Measurements from ENCODE around the gene C20orf141.

C20orf141 gene

DNA sequence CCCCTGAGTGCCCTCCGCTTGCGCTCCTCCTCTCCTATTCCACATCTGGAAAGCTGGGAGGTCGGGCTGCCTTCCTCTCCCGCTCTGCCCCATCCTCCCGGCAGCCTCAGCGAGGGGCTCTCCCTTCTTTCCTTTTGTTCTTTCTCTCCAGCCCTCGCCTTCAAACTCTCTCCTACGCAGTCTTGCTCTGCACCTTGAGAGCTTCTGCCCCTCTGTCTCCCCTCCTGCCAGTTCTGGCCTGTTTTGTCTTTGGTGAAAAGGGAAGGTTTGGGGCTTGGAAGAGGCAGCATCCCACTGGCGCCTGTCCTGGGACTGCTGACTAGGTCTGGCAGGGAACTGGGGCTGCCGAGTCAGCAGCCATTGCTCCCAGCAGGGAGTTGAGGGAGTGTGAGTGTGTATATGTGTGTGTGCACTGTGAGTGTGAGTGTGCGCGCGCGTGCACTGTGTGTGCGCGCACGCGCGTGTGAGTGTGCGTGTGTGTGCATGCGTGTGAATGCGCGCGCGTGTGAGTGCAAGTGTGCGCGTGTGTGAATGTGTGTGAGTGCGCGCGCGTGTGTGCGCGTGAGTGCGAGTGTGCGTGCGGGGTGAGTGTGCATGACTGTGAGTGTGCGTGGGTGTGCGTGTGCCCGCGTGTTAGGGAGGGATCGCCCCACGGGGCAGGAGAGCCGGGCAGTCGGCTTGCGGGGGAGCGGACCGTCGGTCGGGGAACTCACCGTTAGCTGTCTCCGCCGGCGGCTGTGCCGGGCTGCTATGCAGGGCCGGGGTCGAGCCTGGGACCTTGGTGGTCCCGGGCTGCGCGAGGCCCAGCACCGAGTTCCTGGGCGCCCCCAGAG is 14.9 kb upstream of the C20orf141 start:
- TF ChIP-seq, protein P1, sequence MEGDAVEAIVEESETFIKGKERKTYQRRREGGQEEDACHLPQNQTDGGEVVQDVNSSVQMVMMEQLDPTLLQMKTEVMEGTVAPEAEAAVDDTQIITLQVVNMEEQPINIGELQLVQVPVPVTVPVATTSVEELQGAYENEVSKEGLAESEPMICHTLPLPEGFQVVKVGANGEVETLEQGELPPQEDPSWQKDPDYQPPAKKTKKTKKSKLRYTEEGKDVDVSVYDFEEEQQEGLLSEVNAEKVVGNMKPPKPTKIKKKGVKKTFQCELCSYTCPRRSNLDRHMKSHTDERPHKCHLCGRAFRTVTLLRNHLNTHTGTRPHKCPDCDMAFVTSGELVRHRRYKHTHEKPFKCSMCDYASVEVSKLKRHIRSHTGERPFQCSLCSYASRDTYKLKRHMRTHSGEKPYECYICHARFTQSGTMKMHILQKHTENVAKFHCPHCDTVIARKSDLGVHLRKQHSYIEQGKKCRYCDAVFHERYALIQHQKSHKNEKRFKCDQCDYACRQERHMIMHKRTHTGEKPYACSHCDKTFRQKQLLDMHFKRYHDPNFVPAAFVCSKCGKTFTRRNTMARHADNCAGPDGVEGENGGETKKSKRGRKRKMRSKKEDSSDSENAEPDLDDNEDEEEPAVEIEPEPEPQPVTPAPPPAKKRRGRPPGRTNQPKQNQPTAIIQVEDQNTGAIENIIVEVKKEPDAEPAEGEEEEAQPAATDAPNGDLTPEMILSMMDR (IDR thresholded peaks at IDR 0.05; ENCODE audit: borderline replicate concordance, insufficient read depth, low read depth, low read length), result no peak
- H3K4me3 ChIP-seq (ENCODE audit: low read depth, low read length), result peak overlapping the region; percentile 29

DNA sequence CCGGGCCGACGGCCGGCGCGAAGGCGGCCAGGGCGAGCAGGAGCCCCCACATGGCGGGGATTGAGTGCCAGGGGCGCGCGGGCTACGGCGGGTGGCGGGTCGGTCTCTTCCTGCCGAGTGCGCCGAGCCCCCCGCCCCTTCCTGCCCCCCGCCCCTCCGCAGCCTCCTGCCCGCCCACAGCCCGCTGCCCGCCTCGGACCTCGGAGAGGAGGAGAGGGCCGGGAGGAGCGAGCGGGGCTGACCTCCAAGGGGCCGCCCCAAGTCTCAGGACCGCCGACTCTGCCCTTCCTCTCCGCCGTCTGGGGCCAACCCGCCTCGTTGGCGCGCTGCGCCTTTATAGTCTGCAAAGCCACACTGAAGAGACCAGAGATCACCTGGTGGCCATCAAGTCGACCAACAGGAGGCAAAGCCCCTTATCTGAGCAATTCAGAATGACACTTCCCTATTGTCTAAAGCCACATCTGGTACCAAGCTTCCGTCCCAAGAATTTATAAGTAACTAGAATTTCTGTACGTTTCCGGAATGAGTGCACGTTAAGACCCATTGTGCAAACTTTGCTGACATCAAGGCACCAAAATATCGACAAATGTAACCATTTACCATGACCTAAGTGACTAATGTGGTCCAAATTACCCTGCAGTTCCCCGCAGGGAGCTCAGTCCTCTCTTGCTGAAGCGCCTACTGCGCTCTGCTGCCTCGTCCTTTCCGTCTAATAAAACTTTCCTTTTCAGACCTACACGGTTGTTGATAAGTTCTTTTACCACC is 14.1 kb upstream of the C20orf141 start, which contains the start of gene CPXM1:
Gene CPXM1, minus strand, starts transcription at position 107 of the 765 bp plus-strand sequence. Its CDS starts 55 bp downstream, at position 52.
- TF ChIP-seq, protein P1 (IDR thresholded peaks at IDR 0.05; ENCODE audit: borderline replicate concordance, insufficient read depth, low read depth, low read length), result no peak
- H3K4me3 ChIP-seq (ENCODE audit: low read depth, low read length), result peak within 1 kb of the TSS; percentile 29

DNA sequence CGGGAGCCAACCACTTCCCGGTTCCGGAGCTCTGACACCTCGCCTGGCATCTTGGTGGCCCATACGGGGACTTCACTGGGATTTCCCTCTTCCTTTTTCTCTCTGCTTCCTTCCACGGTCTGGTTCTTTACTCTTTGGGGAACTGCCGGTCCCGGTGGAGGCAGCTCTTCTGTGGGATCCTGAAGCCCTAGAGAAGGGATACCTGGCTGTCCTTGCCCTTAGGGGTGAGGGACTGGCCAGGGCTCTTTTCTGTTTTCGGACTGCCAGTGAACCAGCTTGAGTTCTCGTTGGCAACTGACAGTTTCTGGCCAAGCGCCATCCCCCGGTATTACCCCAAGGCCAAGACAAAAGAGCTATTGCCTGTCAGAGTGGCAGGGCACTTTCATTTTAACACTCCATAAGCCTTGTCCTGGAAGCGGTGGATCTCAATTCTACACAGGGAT is 13.5 kb upstream of the C20orf141 start:
- H3K4me3 ChIP-seq (ENCODE audit: low read depth, low read length), result no peak overlapping the region
- TF ChIP-seq, protein P1 (IDR thresholded peaks at IDR 0.05; ENCODE audit: borderline replicate concordance, insufficient read depth, low read depth, low read length), result no peak

DNA sequence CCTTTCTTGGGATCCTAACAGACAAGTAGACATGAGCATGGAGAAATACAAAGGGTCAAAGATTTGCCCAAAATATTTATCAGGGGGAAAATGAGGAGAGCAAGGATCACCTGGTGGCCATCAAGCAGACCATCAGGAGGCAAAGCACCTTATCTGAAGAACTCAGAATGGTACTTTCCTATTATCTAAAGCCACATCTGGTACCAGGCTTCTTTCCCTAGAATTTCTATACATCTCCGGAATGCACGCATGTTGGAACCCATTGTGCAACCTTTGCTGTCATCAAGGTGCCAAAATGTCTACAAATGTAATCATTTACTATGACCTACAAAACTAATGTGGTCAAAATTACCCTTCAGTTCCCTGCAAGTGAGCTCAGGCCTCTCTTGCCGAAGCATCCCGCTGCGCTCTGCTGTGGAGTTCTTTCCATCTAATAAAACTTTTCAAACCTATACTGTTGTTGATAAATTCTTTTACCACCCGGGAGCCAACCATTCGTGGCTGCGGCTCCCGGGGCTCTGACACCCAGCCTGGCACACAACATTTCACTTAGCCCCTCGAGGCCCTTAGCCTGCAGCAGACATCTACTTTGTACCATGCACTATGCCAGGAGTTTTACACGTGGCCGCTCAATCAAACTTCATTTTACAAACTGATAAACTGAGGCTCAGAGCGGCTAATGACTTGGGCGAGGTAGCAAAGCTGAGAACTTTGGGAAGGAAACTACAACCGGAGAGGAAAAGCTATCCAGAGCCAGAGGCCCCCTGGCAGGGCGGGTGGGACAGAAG is 10.6 kb upstream of the C20orf141 start:
- TF ChIP-seq, protein P1 (IDR thresholded peaks at IDR 0.05; ENCODE audit: borderline replicate concordance, insufficient read depth, low read depth, low read length), result no peak
- no peak overlapping the region for H3K4me3 ChIP-seq (ENCODE audit: low read depth, low read length)

DNA sequence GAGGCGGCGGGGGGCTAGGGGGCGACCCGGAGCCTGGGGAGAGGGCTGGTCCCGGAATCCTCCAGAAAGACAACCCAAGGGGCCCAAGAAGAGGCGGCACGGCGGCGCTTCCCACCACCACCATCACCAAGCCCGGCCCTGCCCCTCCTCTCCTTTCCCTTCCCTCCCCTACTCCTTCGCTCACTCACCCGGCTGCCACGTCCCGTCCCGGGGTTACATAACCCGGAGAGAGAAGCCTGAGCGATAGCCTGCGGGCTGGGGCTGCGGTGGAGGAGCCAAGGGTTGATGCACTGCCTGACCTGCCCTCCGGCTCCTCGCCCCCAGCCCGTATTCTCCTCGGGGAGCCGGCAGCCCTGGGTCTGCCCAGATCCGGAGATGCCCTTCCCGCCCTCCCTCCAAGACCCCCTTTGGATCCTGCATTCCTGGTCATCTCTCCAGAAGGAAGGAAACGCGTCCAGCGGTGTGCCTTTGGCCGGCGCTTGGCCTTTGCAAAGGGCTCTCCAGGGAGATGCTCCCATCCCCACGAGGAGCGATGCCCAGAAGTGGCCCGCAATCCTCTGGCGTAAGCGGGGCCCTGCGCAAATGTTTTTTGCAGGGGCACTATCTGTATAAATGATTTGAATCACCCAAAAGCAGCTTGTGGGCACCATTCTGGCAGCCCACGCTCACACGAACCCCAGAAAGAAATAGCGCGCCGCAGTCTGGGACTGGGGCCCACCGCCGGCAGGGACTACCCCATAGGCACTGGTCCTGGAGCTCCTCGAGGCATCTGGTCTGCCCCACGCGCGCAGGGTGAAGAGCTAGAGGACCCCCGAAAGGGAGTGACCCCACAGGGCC is 9.7 kb upstream of the C20orf141 start:
- TF ChIP-seq, protein P1 (IDR thresholded peaks at IDR 0.05; ENCODE audit: borderline replicate concordance, insufficient read depth, low read depth, low read length), result no peak
- H3K4me3 ChIP-seq (ENCODE audit: low read depth, low read length), result no peak overlapping the region

DNA sequence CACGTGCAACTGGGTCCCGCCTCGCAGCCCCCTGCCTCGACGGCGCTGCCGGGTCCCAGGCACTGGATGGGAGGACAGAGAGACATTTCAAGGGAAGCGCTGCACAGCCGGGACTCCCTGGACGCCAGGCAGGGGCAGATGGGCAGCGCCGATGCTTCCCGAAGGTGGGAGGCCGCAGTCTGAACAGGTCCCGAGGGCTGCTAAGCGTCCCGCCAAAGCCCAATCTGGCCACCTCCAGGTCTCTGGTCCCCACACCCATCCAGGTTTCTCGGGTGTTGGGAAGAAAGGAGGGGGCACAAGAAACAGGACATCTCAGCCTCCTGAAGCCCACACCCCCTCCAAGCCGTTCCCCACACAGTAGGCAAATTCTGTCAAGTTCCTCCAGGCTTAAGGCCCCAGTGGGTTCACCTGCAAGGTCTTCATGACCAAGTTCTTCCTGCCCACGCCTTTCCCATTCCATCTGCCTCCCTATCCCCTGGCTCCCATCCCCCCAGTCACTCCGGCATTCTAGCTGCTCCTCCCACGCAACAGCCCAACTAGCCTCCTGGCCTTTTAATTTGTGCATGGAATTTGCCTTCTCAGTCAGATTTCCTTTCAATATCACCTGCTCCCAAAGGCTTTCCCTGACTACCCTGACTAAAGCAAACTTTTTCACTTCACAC is 9.0 kb upstream of the C20orf141 start:
- H3K4me3 ChIP-seq (ENCODE audit: low read depth, low read length), result no peak overlapping the region

More for the DNA sequence above, 9.0 kb upstream of the C20orf141 start:
- TF ChIP-seq, protein P1 (IDR thresholded peaks at IDR 0.05; ENCODE audit: borderline replicate concordance, insufficient read depth, low read depth, low read length), result no peak
